Measurements from ENCODE around the gene RELA. TPM values are rescaled to one million over a fixed set of nuclear protein-coding genes. Genes with fewer than 3 reads are reported as not detected.

The RELA gene
- total and polyA plus RNA-seq, 2 donors (not counting 3 experiments of a cell fraction or from before 2014, with no cell fraction given), result 78.7 to 105 TPM

- FAIRE-seq (no peak), DNase-seq (ENCODE audit: low read depth, low spot score) (no peak)
- no peak overlapping the region for H3K4me3 ChIP-seq (replicated peaks in 1 of 3; ENCODE audit: insufficient read depth in 1 of 3, low read depth in 1 of 3, low read length in 3 of 3)
- POLR2A ChIA-PET, result no interaction called here
- H3K4me1 ChIP-seq (ENCODE audit: control insufficient read depth, extremely low read depth, insufficient read depth, low read length), result no peaks in the 10 kb centered on the region
- H3K9me3 ChIP-seq (replicated peaks; ENCODE audit: control insufficient read depth, insufficient read depth, low read length), result no peaks in the 10 kb centered on the region
- CTCF ChIA-PET, result interaction anchor here (1.0 kb wide), 1 partner anchor 20 kb away, joined by 3 read pairs; no protein-coding TSS in a partner anchor
- no peak overlapping the region for H3K4me2 ChIP-seq (ENCODE audit: insufficient read depth, low read length)
- BruUV-seq (replicated peaks), result no TSS peak
- no peaks in the 10 kb centered on the region for H3K79me2 ChIP-seq (ENCODE audit: control insufficient read depth, insufficient read depth, low read length)
- TF ChIP-seq MYC (IDR thresholded peaks at IDR 0.05; ENCODE audit: low read depth, low read length) (no peak), EZH2 (IDR thresholded peaks at IDR 0.05; ENCODE audit: borderline replicate concordance, low read depth, low read length, severe bottlenecking) (no peak), FOS (IDR thresholded peaks at IDR 0.05; ENCODE audit: borderline replicate concordance, insufficient read depth, low read length) (no peak), GATA2 (IDR thresholded peaks at IDR 0.05; ENCODE audit: insufficient read depth, insufficient read length, low read depth, low read length) (no peak), POLR2A (IDR thresholded peaks at IDR 0.05; ENCODE audit: low read depth, low read length) (no peak)
- TF ChIP-seq, protein P1, sequence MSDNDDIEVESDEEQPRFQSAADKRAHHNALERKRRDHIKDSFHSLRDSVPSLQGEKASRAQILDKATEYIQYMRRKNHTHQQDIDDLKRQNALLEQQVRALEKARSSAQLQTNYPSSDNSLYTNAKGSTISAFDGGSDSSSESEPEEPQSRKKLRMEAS (IDR thresholded peaks at IDR 0.05; ENCODE audit: insufficient read depth, insufficient read length), result no peak
- TF ChIP-seq, protein P2, sequence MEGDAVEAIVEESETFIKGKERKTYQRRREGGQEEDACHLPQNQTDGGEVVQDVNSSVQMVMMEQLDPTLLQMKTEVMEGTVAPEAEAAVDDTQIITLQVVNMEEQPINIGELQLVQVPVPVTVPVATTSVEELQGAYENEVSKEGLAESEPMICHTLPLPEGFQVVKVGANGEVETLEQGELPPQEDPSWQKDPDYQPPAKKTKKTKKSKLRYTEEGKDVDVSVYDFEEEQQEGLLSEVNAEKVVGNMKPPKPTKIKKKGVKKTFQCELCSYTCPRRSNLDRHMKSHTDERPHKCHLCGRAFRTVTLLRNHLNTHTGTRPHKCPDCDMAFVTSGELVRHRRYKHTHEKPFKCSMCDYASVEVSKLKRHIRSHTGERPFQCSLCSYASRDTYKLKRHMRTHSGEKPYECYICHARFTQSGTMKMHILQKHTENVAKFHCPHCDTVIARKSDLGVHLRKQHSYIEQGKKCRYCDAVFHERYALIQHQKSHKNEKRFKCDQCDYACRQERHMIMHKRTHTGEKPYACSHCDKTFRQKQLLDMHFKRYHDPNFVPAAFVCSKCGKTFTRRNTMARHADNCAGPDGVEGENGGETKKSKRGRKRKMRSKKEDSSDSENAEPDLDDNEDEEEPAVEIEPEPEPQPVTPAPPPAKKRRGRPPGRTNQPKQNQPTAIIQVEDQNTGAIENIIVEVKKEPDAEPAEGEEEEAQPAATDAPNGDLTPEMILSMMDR (IDR thresholded peaks at IDR 0.05; ENCODE audit: extremely low read depth in 1 of 2, insufficient read depth in 1 of 2, low read depth in 1 of 2, low read length in 2 of 2), result no peak
- dilution Hi-C loops (cut with MboI; ENCODE audit: extremely low pct_ligation_motif_present, low sequenced_read_pairs), result no loop called here
- no peaks in the 10 kb centered on the region for H3K27me3 ChIP-seq (ENCODE audit: control insufficient read depth in 2 of 2, insufficient read depth in 2 of 2, low read length in 2 of 2)
- no peak overlapping the region for H3K9ac ChIP-seq (replicated peaks; ENCODE audit: extremely low read depth, insufficient read depth, low read length)
- no peaks in the 10 kb centered on the region for H3K9me1 ChIP-seq (replicated peaks; ENCODE audit: control insufficient read depth, extremely low read depth, insufficient read depth, low read length)
- H4K20me1 ChIP-seq (replicated peaks; ENCODE audit: control insufficient read depth, extremely low read depth, insufficient read depth, low read length), result no peaks in the 10 kb centered on the region
- no peak overlapping the region for H3K27ac ChIP-seq (ENCODE audit: insufficient read depth, low read depth, low read length)
- H3K36me3 ChIP-seq (ENCODE audit: control insufficient read depth in 2 of 2, extremely low read depth in 1 of 2, insufficient read depth in 2 of 2, low read length in 2 of 2), result no peaks in the 10 kb centered on the region
- intact Hi-C loops (cut with micrococcal nuclease), result no loop called here
- no peak overlapping the region for H2AFZ ChIP-seq (ENCODE audit: low read depth, low read length)
These were observed 10.3 kb upstream of the RELA start for GRCh38 chr11:65672982-65673381.

All from endothelial cell of umbilical vein (primary cell).